ENCODE results near the gene TP53TG3C.
"Not testable (repeated sequence)": the region's sequence is repeated elsewhere in the genome, so short reads cannot be mapped to it uniquely, and the experiment has no call there.

TP53TG3C gene

GRCh38 chr16:33193926-33194325, at the start of gene TP53TG3C:
Gene TP53TG3C, plus strand, starts transcription at chr16:33194226. Its CDS starts 68 bp downstream, at chr16:33194294.
- not testable (repeated sequence) for H3K27ac ChIP-seq (ENCODE audit: low read length); DNase-seq; H3K9ac ChIP-seq (ENCODE audit: low read depth, low read length); H3K4me3 ChIP-seq (ENCODE audit: low read depth in 1 of 2, low read length in 2 of 2); H3K27me3 ChIP-seq (ENCODE audit: insufficient read depth, low read length, poor library complexity); H3K36me3 ChIP-seq (ENCODE audit: insufficient read depth, low read length); H3K79me2 ChIP-seq (ENCODE audit: insufficient read depth, low read length); ATAC-seq (ENCODE audit: insufficient read depth, low read depth); H3K9me3 ChIP-seq (ENCODE audit: insufficient read depth, low read length, severe bottlenecking); H3K4me1 ChIP-seq (ENCODE audit: insufficient read depth, low read length); H2AFZ ChIP-seq (ENCODE audit: low read depth, low read length); H3K4me2 ChIP-seq (ENCODE audit: insufficient read depth, low read length); H4K20me1 ChIP-seq (ENCODE audit: insufficient read depth, low read length)
